RPMI7951 (cell line): Measurements from ENCODE around the gene GRM4. TPM values are rescaled to one million over a fixed set of nuclear protein-coding genes. Genes with fewer than 3 reads are reported as not detected.

ENCODE experiments used
- DNase-seq: peaks from one replicate; pipeline ENCODE4 v3.0.0-alpha.2; 2012; ENCODE audit warnings: low read depth
- total RNA-seq: library from RNA; depleted of rRNA; stranded (reverse); fragments of >200 nt; shearing (Covaris generic); gene quantifications from 2 replicates; pipeline ENCODE4 v1.2.3, GENCODE V29; 2014

GRM4 gene
- total RNA-seq, 1 experiment from 2014 or later: not detected

GRCh38 chr6:34085453-34086170, 60.3 kb downstream of the GRM4 start:
- DNase-seq: no peak

- DNase-seq: no peak
Observed at GRCh38 chr6:34084591-34085290, 61.1 kb downstream of the GRM4 start.

DNA sequence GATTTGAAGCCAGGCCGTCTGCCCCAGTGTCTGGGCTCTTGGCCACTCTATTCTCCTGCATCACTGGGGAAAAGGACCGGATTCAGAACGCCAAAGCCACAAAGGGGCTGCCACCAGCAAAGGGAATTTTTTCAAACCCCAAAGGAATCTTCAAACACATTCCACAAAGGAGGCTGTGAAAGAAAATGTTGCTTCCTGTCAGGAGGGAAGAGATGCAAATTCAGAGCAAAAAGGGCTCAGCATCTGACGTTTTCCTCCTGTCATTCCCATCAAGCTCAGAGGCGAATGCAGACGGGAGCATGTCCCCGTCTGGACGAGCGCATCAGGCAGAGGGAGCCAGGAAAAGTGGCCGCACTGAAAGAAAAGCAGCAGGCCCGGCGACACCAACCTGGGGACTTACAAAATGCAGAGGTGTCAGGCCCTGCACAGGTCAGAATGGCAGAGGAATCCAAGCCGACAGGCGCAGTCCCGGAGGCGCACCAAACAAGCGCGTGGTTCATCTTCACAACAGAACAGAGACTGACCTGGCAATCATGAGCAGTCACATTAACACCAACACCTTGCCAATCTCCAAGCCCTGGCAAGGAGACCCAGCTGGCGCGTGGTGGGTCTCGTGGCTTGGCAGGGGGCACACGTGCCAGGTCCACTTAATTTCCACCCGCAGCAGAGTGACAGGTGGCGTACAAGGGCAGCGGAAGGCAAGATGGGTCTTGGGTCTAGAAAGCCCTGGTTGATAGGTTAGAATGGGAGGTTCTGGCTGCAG, 62.8 kb downstream of the GRM4 start:
- DNase-seq: no peak

GRCh38 chr6:34082348-34082747, 63.5 kb downstream of the GRM4 start:
- DNase-seq: no peak

DNA sequence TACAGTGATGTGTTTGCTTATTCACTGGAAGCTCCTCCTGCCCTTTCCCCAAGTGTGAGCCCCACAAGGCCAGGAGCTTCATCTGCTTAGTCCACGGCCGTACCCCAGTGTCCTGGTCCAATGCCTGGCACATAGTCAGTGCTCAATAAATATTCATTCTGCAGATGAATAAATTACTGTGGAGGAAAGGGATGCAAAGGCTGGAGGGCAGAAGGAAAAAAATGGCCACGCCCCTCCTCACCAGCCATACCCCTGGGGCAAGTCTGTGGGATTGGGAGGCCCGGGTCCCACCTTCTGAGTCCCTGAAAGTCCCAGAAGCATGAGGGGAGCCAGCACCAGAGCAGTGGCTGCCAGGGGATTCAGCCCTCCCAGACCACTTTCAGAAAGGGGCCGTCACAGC, 65.5 kb downstream of the GRM4 start:
- no peak for DNase-seq

DNA sequence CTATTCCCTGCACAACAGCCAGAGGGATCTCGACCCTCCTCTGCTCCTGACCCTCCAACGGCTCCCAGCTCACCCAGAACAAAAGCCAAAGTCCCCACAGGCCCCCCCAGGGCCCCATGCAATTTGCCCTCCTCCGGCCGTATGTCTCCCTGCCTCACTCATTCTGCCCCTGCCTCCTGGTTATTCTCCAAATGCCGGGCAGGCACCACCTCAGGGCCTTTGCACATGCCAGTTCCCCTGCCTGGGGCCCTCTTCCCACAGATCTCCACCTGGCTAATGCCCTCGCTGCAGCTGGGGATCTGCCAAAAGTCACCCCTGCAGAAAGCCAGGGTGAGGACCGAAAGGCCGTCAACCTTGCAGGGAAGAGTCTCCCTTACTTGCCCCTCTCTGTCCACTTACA, 66.0 kb downstream of the GRM4 start:
- DNase-seq: no peak

DNA sequence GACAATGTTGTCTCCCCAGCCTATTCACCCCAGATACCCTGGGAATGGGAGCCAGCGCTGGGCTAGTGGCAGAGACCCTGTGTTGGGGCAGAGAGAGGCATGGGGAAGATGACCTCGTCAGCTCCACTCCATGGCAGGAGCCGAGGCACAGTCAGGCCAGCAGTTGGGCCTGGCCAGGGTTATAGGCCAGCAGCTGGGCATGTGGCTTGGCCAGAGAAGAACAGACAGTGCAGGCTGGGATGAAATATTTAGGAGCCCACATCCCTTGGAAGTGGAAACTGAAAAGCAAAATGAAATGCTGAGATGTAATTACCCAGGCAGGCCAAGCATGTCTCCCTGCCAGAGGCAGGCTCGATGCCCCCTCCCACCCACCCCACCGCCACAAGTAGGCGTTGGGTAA, 70.0 kb downstream of the GRM4 start:
- DNase-seq: no peak

DNA sequence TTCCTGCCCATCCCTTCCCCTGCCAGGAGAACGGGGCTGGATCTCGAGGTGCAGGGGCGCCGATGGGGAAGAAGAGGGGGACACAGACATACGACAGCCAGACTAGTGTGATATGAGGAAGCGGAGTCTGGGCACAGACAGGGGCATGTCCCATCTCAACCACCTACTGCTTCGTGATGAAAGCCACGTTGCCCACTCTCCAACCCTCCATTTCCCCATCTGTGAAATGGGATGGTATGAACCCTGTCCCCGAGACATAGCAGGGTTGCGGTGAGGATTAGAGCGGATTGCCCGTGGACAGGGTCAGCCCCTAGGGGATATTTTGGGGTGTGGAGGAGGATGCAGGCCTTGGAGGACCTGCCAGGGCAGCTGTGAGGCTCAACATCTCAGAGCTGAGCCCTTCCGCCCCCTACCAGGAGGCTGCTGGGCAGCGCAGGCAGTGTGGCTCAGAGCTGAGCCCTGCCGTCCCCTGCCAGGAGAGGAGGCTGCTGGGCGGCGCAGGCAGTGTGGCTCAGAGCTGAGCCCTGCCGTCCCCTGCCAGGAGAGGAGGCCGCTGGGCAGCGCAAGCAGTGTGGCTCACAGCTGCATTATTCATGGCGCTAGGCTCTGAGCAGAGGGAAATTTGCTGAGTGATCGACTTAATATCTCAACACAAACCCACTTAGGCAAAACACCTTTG, 71.7 kb downstream of the GRM4 start:
- DNase-seq: no peak

DNA sequence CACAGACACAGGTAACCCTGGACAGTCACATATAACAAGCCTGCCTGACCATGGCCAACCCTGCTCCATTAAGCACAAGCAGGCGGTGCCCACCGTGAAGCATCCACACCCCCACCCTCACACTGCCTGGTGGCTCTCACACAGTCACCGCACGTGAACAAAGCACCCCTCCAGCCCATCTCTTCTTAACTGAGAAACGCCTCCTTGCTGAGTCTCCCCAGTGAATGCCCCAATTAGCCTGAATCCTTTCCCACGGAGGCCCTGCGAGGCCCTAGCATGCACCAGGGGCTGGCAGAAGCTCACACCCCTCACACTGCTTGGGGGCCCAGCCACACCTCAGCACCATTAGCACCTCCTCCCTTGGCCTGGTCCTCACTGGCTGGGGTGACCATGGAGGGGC, 72.3 kb downstream of the GRM4 start:
- DNase-seq: no peak

GRCh38 chr6:34072727-34073126, 73.2 kb downstream of the GRM4 start:
- no peak for DNase-seq

DNA sequence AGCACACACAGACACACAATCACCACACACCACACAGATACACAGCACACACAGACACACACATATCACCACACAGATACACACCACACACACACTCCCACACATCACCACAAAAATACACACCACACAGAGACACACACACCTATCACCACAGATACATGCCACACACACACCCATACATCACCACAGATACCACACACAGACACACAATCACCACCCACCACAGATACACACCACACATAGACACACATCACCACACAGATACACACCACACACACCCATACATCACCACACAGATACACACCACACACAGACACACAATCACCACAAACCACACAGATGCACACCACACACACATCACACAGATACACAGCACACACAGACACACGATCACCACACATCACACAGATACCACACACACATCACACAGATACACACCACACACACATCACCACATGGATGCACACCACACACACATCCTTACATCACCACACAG, 74.0 kb downstream of the GRM4 start:
- peak; percentile 13 for DNase-seq

DNA sequence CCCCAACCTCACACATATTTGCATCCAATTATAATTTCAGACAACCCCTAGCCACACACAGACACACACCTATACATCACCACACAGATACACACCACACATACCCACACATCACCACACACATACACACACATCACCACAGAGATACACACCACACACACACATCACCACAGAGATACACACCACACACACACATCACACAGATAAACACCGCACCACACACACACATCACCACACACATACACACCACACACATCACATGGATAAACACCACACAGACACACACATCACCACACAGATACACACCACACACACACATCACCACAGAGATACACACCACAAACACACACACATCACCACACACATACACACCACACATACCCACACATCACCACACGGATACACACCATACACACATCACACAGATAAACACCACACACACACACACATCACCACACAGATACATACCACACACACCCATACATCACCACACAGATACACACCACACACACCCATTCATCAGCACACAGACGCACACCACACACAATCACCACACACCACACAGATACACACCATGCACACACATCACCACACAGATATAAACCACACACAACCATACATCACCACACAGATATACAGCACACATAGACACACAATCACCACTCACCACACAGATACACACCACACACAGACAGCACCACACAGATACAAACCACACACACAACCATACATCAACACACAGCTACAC, 74.6 kb downstream of the GRM4 start:
- DNase-seq: no peak

- DNase-seq: peak; percentile 48
Observed at GRCh38 chr6:34070315-34071135, 75.4 kb downstream of the GRM4 start.

GRCh38 chr6:34068462-34069044, 77.3 kb downstream of the GRM4 start:
- no peak for DNase-seq

GRCh38 chr6:34067814-34068213, 78.1 kb downstream of the GRM4 start:
- no peak for DNase-seq

GRCh38 chr6:34066772-34067770, 78.8 kb downstream of the GRM4 start:
- DNase-seq: no peak

GRCh38 chr6:34066218-34066571, 79.7 kb downstream of the GRM4 start:
- no peak for DNase-seq

DNA sequence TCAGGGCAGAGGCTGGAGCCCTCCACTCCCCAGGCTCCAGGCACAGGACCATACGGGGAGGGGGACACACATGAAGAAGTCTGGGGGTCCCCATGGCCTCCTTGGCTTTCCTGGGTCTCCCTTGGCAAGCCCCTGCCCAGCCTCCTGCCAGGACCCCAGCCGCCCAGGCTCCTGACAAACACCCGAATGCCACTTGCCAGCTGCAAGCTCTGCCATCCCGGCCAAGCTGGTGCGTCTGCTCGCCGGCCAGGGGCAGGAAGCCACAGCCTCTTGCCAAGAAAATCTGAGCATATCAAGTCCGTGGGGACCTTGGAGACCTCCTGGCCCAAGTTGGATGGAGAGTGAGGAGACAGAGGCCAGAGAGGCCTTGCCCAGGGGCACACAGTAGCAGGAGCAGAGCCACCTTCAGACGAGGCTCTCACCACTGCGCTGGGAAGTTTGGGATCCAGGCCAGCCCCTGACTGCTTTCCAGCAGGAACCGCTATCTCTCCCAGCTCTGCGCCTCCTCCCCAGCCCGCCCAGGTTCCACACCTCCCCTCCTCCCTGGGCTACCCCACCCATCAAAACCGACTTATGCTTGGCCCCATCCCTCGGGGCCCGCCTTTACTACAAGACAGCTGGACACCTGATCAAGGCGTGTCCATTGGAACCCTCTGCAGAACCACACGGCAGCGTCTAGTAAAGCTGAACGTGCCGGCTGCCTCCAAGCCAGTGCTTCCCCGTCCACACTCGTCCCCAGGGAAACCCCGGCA, 80.2 kb downstream of the GRM4 start:
- DNase-seq: no peak
